Pons (tissue), 1 donor: ENCODE data around the gene B3GALT6.
"Not testable (repeated sequence)": the region's sequence is repeated elsewhere in the genome, so short reads cannot be mapped to it uniquely, and the experiment has no call there.

ENCODE experiments used
- DNase-seq: peaks from one replicate; pipeline ENCODE4 v3.0.0-alpha.2; 2016; ENCODE audit warnings: low spot score

B3GALT6 gene

GRCh38 chr1:1244192-1244811 is 12.3 kb downstream of the B3GALT6 start:
- no peak for DNase-seq

GRCh38 chr1:1245178-1245816 is 13.3 kb downstream of the B3GALT6 start:
- DNase-seq = no peak

GRCh38 chr1:1245817-1246576 is 14.0 kb downstream of the B3GALT6 start:
- no peak for DNase-seq

- no peak for DNase-seq
These were observed 14.7 kb downstream of the B3GALT6 start, which contains the start of gene C1QTNF12 for GRCh38 chr1:1246577-1247340. C1QTNF12 (minus strand) TSS chr1:1246722; CDS start chr1:1246690, 32 bp downstream.

- no peak for DNase-seq
These were observed 15.4 kb downstream of the B3GALT6 start for GRCh38 chr1:1247341-1247913.

- not testable (repeated sequence) for DNase-seq
These were observed 16.2 kb downstream of the B3GALT6 start for GRCh38 chr1:1248009-1248913.

- DNase-seq = no peak
These were observed 18.8 kb downstream of the B3GALT6 start for GRCh38 chr1:1250786-1251284.

- no peak for DNase-seq
These were observed 21.3 kb downstream of the B3GALT6 start for GRCh38 chr1:1253314-1253713.

GRCh38 chr1:1253972-1254666 is 22.1 kb downstream of the B3GALT6 start:
- DNase-seq = no peak

GRCh38 chr1:1254667-1254998 is 22.6 kb downstream of the B3GALT6 start:
- no peak for DNase-seq

- DNase-seq = no peak
These were observed 23.0 kb downstream of the B3GALT6 start for GRCh38 chr1:1255078-1255477.

- no peak for DNase-seq
These were observed 23.6 kb downstream of the B3GALT6 start for GRCh38 chr1:1255611-1256010.

GRCh38 chr1:1256956-1257871 is 25.2 kb downstream of the B3GALT6 start:
- no peak for DNase-seq

- no peak for DNase-seq
These were observed 27.1 kb downstream of the B3GALT6 start for GRCh38 chr1:1259119-1259488.

GRCh38 chr1:1259540-1259939 is 27.5 kb downstream of the B3GALT6 start:
- DNase-seq = no peak

GRCh38 chr1:1259951-1260600 is 28.0 kb downstream of the B3GALT6 start:
- DNase-seq = peak; percentile 35

- no peak for DNase-seq
These were observed 29.0 kb downstream of the B3GALT6 start for GRCh38 chr1:1260843-1261560.

- no peak for DNase-seq
These were observed 30.0 kb downstream of the B3GALT6 start for GRCh38 chr1:1262071-1262470.
